NCI-H226 (cell line): ENCODE data around the gene LCA5.
"Not testable (repeated sequence)": the region's sequence is repeated elsewhere in the genome, so short reads cannot be mapped to it uniquely, and the experiment has no call there.

Source experiments
- DNase-seq: peaks from one replicate; pipeline ENCODE4 v3.0.0-alpha.2; 2015

Gene LCA5

GRCh38 chr6:79536585-79536953, 661 bp downstream of the LCA5 start:
- DNase-seq = no peak

- not testable (repeated sequence) for DNase-seq
These were observed 7.7 kb downstream of the LCA5 start for GRCh38 chr6:79529567-79529966.

DNA sequence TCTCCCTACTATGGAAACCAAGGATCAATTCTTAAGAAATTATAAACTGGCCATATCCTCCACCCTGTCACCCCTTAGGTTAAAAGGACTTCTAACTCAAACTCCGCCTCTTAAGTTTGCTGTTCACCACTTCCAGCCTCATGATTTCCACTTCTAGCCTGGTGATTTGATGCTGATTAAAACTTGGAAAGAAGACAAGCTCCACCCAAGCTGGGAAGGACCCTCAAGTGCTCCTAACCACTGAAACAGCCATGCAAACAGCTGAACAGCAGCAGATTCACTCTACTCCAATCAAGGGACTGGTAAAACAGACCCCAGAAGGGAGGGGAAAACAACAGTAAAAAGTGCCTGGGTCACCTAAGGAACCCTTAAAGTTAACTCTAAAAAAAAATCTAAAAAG, 10.3 kb downstream of the LCA5 start:
- no peak for DNase-seq

DNA sequence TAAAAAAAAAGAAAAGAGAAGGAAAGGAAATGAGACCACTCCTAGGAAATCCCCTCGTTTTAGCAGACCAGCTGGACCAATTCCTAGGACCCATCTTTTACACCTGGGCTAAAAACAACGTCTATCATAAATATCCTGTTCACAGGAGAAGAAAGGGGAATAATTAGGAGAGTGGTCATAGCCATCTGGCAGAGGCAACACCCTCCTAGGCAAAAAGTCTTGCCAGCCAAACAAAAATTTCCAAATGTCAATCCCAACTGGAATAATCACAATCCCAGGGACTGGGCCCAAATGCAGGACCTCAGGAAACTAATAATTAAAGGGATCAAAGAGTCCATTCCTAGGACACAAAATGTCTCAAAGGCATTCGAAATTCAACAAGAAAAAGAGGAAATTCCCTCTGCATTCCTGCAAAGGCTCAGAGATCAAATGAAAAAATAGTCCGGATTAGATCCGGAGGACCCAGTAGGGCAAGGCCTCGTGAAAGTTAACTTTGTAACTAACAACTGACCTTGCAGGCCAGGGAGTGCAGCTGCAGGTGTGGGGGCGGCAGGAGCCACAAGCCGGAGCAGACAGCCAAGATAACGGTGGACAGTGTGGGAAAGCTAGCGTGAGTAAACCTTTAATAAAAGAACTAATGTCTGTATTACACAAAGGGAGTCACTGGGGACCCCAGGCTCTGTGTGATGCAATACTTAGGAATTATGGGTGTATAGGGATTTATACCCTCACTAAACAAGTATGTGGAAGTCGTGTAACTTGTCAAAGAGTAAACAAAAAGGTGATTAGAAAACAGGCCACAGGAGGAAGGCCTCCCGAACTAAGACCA, 11.7 kb downstream of the LCA5 start:
- DNase-seq = peak; percentile 75

DNA sequence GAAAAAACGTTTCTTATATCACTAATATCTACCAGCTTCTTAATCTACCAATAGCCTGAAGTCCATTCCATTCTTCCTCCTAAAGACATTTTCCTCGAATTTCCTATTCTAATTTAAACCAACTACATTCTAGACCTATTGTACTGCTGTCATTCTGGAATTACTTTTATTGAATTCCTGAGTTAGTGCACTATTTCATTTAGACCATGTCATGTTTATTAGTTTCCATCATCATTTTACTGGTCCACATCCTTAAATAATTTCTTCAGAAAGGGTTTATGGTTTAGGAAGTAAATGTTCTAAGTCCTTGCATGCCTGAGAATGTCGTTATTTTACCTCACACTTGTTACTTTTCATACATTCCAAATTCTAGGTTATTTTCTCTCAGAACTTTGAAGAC, 13.2 kb downstream of the LCA5 start:
- DNase-seq = no peak

DNA sequence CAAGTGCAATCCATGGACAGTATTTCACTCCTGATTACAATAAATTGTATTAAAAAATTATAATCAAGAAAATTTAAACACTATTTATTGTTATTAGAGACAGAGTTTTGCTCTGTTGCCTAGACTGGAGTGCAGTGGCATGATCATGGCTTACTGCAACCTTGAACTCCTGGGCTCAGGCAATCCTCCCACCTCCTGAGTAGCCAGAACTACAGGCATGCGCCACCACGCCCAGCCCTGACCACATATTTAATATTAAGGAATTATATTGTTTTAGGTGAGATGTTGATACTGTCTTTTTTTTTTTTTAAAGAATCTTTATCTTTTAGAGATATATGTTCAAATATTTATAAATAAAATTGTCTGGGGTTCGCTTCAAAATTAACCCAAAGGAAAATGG, 14.6 kb downstream of the LCA5 start:
- no peak for DNase-seq

- no peak for DNase-seq
These were observed 16.7 kb downstream of the LCA5 start for GRCh38 chr6:79520534-79520933.

DNA sequence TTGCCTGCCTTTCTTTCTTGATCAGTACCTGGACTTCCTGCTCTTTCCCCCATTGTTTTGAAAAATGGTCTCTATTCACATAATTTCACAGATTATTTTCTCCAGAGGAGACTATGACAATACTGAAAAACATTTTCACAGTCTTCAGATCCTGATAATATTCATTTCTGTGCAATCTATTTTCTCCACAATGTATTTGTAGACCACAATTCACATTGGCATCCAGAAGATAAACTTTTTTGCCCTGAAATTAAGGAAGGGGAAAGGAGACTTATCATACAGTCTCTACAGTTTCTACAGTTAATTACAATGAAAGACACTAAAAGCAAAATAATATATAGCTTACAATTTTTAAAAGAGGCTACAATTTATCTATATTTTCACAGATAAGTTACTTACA, 18.4 kb downstream of the LCA5 start:
- DNase-seq = no peak

- no peak for DNase-seq
These were observed 21.8 kb downstream of the LCA5 start for GRCh38 chr6:79515436-79515835.

DNA sequence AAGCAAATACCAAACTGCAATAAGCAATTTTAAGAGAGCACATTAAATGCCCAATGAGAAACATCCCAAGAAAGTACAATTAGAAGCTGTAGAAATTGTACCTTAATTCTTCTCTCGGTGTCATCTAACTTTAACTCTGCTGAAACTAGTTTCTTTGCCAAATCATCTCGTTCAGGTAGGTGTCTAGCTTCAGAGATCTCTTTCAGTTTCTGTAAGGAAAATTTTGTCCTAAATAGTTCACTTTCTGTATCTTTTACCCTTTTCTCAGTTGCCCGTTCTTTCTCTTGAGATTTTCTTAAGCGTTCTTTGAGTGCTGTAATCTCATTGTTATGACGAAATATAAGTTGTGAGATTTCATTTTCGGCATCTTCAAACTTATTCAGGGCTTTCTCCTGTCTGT, 24.1 kb downstream of the LCA5 start:
- no peak for DNase-seq

- no peak for DNase-seq
These were observed 25.2 kb downstream of the LCA5 start for GRCh38 chr6:79512014-79512413.

DNA sequence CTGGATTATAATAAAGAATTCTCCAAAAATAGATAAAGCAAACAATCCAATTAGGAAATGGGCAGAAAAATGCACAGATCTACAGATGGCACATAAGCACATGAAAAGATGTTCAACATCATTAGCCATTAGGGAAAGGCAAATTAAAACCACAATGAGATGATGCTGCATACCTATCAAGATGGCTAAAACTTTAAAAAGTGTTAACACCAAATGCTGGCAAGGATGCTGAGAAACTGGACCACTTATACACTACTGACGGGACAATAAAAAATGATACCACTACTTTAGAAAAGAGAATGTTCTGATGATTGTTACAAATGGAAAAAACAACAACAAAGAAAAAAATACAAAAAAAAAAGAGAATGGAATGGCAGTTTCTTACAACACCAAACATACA, 26.5 kb downstream of the LCA5 start:
- DNase-seq = no peak

DNA sequence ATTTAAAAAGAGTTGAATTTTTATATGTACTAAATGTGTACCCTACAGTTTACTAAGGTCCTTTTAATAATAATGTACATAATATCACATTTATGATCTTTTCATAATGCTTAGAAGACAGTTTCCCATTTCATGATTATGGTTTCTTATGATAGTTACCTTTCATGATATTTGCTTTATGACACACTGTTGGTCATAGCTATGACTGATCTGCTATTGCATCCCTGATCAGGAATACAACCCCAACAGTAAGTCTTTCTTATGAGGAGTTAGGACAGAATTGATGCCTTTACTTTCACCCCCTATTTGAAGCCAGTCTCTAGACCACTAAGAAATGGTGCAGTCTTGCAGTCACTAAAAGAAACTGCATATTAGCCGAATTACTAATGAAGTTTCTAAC, 31.0 kb downstream of the LCA5 start:
- no peak for DNase-seq

DNA sequence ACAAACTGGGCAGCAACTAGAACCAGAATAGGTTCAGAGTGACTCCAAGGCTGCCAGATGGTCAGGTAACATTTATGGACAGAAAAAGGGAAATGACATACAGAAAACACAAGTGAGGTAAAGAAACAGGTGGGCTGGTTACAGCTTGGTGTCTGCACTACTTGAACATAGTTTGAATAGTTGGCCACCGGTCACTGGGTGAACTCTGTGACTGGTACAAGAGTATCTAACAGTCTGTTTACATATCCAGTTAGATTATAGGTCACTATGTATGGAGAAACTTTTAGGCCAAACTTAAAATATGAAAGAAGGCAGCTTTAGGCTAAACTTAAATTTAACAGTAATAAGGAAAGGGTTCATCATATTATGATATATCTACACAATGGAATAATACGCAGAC, 32.9 kb downstream of the LCA5 start:
- no peak for DNase-seq

GRCh38 chr6:79498842-79499241, 38.4 kb downstream of the LCA5 start:
- no peak for DNase-seq

GRCh38 chr6:79495246-79495645, 42.0 kb downstream of the LCA5 start:
- DNase-seq = no peak

DNA sequence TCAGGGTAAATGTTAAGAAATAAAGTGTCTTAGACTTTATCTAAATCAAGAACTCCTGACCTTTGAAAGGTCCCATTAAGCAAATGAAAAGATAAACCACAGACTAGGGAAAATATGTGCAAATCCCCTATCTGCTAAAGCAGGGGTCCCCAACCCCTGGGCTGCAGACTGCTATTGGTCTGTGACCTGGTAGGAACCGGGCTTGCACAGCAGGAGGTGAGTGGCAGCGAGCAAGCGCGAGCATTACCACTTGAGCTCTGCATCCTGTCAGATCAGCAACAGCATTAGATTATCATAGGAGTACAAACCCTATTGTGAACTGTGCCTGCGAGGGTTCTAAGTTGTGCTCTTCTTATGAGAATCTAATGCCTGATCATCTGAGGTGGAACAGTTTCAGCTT, 42.4 kb downstream of the LCA5 start:
- no peak for DNase-seq

DNA sequence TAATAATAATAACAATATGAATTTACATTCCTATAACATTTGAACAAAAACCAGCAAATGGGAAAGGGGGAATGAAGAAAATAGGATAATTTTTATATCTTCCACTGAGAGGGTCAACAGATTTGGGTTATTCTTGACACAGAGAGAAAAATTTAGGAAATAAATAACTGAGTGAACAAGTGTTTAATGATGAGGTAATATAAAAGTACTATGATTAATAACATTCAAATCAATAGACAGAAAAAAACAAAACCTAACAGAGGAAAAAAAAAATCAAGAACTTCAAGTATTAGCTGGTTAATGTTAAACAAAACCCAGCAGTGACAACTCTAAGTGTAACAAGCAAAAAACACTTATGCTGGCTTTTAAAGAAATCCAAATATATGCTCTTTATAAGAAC, 66.5 kb downstream of the LCA5 start:
- DNase-seq = no peak

DNA sequence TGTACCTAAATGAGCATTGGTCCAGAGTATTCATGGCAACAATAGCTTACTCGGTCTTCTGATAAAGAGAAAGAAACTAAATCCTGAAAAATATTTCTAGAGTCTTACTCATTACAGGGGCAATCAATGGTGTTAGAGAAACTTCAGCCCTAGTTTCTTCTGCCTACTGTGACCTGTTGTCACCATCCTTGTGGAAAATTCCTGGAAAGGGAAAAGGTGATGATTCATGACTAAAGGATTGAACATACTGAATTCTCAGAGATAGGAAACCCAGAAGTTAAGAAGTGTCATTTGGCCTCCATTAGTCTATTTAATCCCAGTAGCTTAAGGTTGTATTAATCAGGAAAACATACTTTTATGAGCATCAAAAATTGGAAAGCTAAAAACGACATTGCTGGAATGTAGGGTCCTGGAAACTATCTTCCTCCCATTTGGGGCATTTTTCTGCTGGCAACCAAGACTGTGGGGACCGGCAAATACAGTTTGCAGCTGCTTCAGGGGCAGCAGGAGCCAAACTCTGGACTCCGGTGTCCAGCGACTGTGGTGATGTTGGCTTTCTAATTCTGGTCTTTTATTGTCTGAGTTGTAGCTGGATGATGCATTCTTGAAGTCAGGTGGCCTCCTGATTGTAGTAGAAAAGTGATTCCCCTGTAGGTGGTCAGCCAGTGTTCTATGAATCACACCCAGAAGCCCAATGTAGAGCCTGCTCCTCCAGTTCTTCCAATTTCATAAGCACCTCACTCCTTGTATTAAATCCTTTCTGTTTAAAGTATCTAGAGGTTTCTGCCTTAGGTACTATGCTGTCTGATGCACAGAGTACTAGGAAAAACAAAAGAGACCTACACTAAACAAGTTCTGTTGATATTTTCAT, 67.6 kb downstream of the LCA5 start:
- DNase-seq = no peak

DNA sequence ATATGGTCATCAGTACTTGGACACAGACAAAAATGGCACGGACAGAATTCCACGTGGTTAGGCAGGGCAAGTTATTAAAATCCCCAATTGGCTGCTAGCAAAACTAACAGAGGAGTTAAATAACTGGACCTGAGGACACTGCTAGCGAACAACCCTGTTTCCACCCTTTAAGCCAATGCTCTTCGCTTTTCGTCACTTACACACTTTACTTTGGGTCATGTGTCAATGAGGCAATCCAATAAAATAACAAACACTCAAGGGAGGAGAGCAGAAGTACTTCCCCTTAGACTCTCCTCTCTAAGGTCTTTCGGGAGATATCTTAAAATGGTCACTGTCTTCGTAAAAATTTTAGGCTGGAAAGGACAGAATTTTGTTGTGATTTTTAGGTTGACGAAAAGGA, 68.6 kb downstream of the LCA5 start:
- no peak for DNase-seq

DNA sequence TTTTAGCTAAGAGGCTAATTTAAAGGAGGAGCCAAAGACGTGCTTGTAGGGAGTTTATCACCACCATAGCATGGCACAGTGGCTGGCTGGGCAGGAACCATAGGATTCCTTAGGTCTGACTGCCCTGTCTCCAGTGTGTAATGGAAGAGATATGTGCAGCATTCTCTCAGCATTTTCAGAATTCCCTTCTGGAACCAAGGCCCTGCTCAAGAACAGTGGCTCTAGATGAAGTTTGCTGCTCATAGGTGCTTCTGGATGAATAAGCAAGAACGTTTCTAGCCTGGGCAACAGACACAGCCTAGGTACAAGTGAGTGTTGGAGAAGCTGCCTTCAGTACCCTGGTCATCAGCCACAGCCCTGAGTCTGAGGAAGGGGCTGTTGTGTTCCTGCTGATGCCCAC, 69.1 kb downstream of the LCA5 start:
- peak; percentile 82 for DNase-seq

DNA sequence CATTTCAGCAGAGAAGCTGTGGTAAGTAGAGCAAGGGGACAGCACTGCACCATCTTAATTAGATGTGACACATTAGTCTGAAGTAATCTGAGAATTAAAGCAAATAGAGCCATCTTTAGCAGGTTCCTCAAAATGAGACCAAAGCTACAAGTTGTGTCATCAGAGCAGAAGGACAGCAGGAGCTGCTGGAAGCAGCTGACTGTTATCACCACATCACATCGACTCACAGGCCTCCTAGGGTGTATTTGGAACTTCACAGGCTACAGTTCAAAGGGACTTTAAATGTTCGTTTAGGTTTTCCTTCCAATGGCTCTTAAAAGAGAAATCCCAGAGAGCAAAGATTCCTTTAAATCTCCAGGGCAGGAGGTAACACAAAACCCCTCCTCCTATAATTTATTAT, 69.5 kb downstream of the LCA5 start:
- DNase-seq = no peak

GRCh38 chr6:79466207-79466834, 70.9 kb downstream of the LCA5 start:
- DNase-seq = no peak

GRCh38 chr6:79465381-79465780, 71.8 kb downstream of the LCA5 start:
- DNase-seq = no peak
